GM19467 (cell line): ENCODE results near the gene SUPV3L1.
A peak's percentile ranks its signal among the peaks of the same experiment; 100 is the strongest.
"Not testable (repeated sequence)": the region's sequence is repeated elsewhere in the genome, so short reads cannot be mapped to it uniquely, and the experiment has no call there.

Experiments used
- ATAC-seq: cut with Tn5 transposase; IDR thresholded peaks from one replicate; pipeline ENCODE4 v1.9.1; 2021; ENCODE audit warnings: mild to moderate bottlenecking, moderate library complexity; ENCODE audit not compliant: unreplicated experiment

SUPV3L1 gene

GRCh38 chr10:69228151-69228550 is 48.1 kb downstream of the SUPV3L1 start:
- ATAC-seq, result no peak

- ATAC-seq, result no peak
Observed at GRCh38 chr10:69229616-69229916, 49.5 kb downstream of the SUPV3L1 start.

- ATAC-seq, result no peak
Observed at GRCh38 chr10:69230128-69230527, 50.1 kb downstream of the SUPV3L1 start.

- ATAC-seq, result no peak
Observed at GRCh38 chr10:69232252-69232651, 52.2 kb downstream of the SUPV3L1 start.

- ATAC-seq, result no peak
Observed at GRCh38 chr10:69232736-69233480, 52.9 kb downstream of the SUPV3L1 start.

- no peak for ATAC-seq
Observed at GRCh38 chr10:69234447-69234846, 54.4 kb downstream of the SUPV3L1 start.

- peak; percentile 93 for ATAC-seq
Observed at GRCh38 chr10:69237528-69238159, 57.6 kb downstream of the SUPV3L1 start.

GRCh38 chr10:69239136-69239535 is 59.1 kb downstream of the SUPV3L1 start:
- ATAC-seq, result no peak

- no peak for ATAC-seq
Observed at GRCh38 chr10:69239816-69240434, 59.9 kb downstream of the SUPV3L1 start.

GRCh38 chr10:69240455-69240854 is 60.4 kb downstream of the SUPV3L1 start:
- ATAC-seq, result no peak

GRCh38 chr10:69241575-69241974 is 61.5 kb downstream of the SUPV3L1 start:
- ATAC-seq, result no peak

- ATAC-seq, result no peak
Observed at GRCh38 chr10:69242040-69242851, 62.2 kb downstream of the SUPV3L1 start.

- ATAC-seq, result no peak
Observed at GRCh38 chr10:69242852-69243212, 62.8 kb downstream of the SUPV3L1 start.

- no peak for ATAC-seq
Observed at GRCh38 chr10:69243817-69244216, 63.8 kb downstream of the SUPV3L1 start.

- ATAC-seq, result no peak
Observed at GRCh38 chr10:69246036-69246435, 66.0 kb downstream of the SUPV3L1 start.

- ATAC-seq, result no peak
Observed at GRCh38 chr10:69246581-69247312, 66.7 kb downstream of the SUPV3L1 start.

- no peak for ATAC-seq
Observed at GRCh38 chr10:69247313-69247710, 67.3 kb downstream of the SUPV3L1 start.

GRCh38 chr10:69248117-69248730 is 68.2 kb downstream of the SUPV3L1 start:
- no peak for ATAC-seq

GRCh38 chr10:69250041-69250440 is 70.0 kb downstream of the SUPV3L1 start:
- ATAC-seq, result no peak

GRCh38 chr10:69251417-69251816 is 71.4 kb downstream of the SUPV3L1 start:
- ATAC-seq, result not testable (repeated sequence)
